ENCODE measurements around the gene PRRC1. TPM values are rescaled to one million over a fixed set of nuclear protein-coding genes. Genes with fewer than 3 reads are reported as not detected.

PRRC1 gene
- 10 to 100 TPM; 30.2 to 58.4 (median 44.9) TPM for total RNA-seq

- WGBS, 2 donors = 0% methylated on average over 30 to 44 of the region's 80 CpGs
- TF ChIP-seq CTCF (IDR thresholded peaks at IDR 0.05) = no peak
- TF ChIP-seq POLR2A (IDR thresholded peaks at IDR 0.05) = no peak
- intact Hi-C loops (cut with DNase I; ENCODE audit: low total_unique reads) = no loop called here
- H3K4me3 ChIP-seq (ENCODE audit: low read depth, poor library complexity, severe bottlenecking) = peak within 1 kb of the TSS; percentile 99
- peak; percentile 71 to 94 for DNase-seq (ENCODE audit: low spot score in 2 of 2)
Observed at GRCh38 chr5:127517480-127518318, at the start of gene PRRC1. TSS of gene PRRC1 (plus strand) at chr5:127517640. CDS start at chr5:127523480, 5,840 bp downstream.

- TF ChIP-seq POLR2A (IDR thresholded peaks at IDR 0.05) = no peak
- TF ChIP-seq CTCF (IDR thresholded peaks at IDR 0.05) = no peak
- 72 to 77% methylated on average over 2 of the region's 2 CpGs for WGBS, 2 donors
- intact Hi-C loops (cut with DNase I; ENCODE audit: low total_unique reads) = no loop called here
- no peak for DNase-seq (ENCODE audit: low spot score in 2 of 2)
- H3K4me3 ChIP-seq (ENCODE audit: low read depth, poor library complexity, severe bottlenecking) = no peak overlapping the region
Observed at GRCh38 chr5:127471211-127471610, 46.2 kb upstream of the PRRC1 start.

DNA sequence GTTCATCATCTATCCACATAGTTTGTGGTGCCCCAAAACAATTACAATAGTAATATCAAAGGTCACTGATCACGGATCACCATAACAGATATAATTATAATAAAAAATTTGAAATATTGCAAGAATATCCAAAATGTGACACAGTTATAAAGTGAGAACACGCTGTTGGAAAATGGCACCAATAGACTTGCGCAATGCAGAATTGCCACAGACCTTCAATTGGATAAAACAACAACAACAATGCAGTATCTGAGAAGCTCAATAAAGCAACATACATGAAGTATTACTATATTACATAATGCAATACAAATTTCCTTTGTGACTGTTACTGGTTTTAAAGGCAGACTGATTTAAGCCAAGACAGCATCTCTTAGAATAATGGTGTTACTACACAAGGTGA, 44.7 kb upstream of the PRRC1 start:
- 88 to 95% methylated on average over 3 of the region's 3 CpGs for WGBS, 2 donors
- H3K4me3 ChIP-seq (ENCODE audit: low read depth, poor library complexity, severe bottlenecking) = no peak overlapping the region
- intact Hi-C loops (cut with DNase I; ENCODE audit: low total_unique reads) = no loop called here
- no peak for DNase-seq (ENCODE audit: low spot score in 2 of 2)
- TF ChIP-seq POLR2A (IDR thresholded peaks at IDR 0.05) (no peak), CTCF (IDR thresholded peaks at IDR 0.05) (no peak)

GRCh38 chr5:127486471-127486870, 31.0 kb upstream of the PRRC1 start:
- no peak overlapping the region for H3K4me3 ChIP-seq (ENCODE audit: low read depth, poor library complexity, severe bottlenecking)
- WGBS, 2 donors = 87% methylated on average over 4 of the region's 4 CpGs
- DNase-seq (ENCODE audit: low spot score in 2 of 2) = no peak
- intact Hi-C loops (cut with DNase I; ENCODE audit: low total_unique reads) = no loop called here
- TF ChIP-seq POLR2A (IDR thresholded peaks at IDR 0.05) = no peak
- TF ChIP-seq CTCF (IDR thresholded peaks at IDR 0.05) = no peak

DNA sequence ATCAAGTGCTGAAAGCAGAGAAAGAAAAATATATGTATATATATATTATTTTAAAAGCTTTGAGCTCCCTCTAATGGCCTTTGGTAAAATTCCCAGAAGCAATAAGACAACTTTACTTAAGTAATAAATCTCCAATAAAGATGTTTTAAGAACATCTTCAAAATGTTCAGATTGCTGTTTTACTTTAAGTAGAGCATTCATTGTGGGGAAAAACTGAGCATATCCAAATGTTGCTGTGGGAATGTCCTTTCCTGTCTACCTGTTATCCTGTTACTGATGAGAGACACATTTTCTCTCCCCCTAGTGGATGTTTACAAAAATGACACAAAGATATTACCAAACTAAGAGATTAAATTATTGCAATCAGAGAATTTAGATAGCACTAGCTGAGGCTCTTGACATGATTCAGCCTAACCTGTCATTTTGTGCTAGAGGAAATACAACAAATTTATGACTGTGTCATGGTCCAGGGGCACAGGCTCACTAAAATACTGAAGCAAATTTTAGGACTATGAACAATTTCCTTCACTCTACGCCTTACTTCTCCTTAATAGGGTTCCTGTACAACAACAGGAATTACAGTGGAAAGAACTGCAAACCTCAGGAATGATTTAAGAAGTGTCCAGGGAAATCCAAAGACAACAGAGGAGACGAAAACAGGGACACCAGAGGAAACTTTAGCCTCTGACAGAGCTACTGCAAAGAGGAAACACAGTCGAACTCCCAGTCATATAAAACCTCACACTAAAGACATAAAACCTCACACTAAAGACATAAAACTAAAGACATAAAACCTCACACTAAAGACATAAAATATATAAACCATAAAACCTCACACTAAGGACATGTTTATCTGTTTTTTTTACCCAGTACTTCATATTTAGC, 24.3 kb upstream of the PRRC1 start:
- DNase-seq (ENCODE audit: low spot score in 2 of 2) = no peak
- no peak overlapping the region for H3K4me3 ChIP-seq (ENCODE audit: low read depth, poor library complexity, severe bottlenecking)
- TF ChIP-seq POLR2A (IDR thresholded peaks at IDR 0.05) (no peak), CTCF (IDR thresholded peaks at IDR 0.05) (no peak)
- 62 to 65% methylated on average over 3 of the region's 3 CpGs for WGBS, 2 donors
- intact Hi-C loops (cut with DNase I; ENCODE audit: low total_unique reads) = no loop called here
